ENCODE data around the gene MYLK. TPM values are rescaled to one million over a fixed set of nuclear protein-coding genes. Genes with fewer than 3 reads are reported as not detected.

The MYLK gene
- total and polyA plus RNA-seq, 8 donors, result 35.1 to 916 (median 340) TPM

- TF ChIP-seq, protein P1, sequence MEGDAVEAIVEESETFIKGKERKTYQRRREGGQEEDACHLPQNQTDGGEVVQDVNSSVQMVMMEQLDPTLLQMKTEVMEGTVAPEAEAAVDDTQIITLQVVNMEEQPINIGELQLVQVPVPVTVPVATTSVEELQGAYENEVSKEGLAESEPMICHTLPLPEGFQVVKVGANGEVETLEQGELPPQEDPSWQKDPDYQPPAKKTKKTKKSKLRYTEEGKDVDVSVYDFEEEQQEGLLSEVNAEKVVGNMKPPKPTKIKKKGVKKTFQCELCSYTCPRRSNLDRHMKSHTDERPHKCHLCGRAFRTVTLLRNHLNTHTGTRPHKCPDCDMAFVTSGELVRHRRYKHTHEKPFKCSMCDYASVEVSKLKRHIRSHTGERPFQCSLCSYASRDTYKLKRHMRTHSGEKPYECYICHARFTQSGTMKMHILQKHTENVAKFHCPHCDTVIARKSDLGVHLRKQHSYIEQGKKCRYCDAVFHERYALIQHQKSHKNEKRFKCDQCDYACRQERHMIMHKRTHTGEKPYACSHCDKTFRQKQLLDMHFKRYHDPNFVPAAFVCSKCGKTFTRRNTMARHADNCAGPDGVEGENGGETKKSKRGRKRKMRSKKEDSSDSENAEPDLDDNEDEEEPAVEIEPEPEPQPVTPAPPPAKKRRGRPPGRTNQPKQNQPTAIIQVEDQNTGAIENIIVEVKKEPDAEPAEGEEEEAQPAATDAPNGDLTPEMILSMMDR (IDR thresholded peaks at IDR 0.05), result no peak
- TF ChIP-seq POLR2A (IDR thresholded peaks at IDR 0.05) (no peak), EP300 (IDR thresholded peaks at IDR 0.05) (no peak), POLR2AphosphoS5 (IDR thresholded peaks at IDR 0.05) (no peak)
- DNase-seq, result no peak
- H3K27me3 ChIP-seq, result peaks cover 0 to 4% (median 0%) of the 10 kb centered on the region in 3 donors
- H3K27ac ChIP-seq, result no peak overlapping the region
- 92 to 97% (median 95%) methylated on average over 4 of the region's 4 CpGs for WGBS, 5 donors
- no peaks in the 10 kb centered on the region for H3K36me3 ChIP-seq
- no peaks in the 10 kb centered on the region for H3K4me1 ChIP-seq
- no peak overlapping the region for H3K4me3 ChIP-seq
- no peaks in the 10 kb centered on the region for H3K9me3 ChIP-seq
- intact Hi-C loops (cut with DNase I; ENCODE audit: low total_unique reads), result no loop called here
Measured at GRCh38 chr3:123733341-123733740, 150.8 kb downstream of the MYLK start.

DNA sequence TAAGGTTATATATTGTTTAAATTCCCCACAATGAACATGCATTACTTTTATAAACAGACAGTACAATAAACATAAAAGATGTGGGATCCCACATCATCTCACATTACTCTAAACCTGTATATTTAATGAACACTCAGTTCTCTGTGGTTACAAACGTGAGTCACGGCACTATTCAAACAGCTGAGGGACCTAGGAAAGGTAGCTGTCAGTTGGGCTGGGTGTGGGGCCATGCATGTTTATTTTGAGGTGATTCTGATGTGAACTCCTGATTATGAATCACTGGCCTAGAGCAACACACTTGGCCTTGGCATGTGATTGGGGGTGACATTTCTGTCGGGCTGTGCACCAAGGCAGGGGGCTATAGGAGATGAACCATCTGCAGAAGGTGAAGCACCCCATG, 151.7 kb downstream of the MYLK start:
- Histone ChIP-seq H3K27ac (no peak overlapping the region), H3K4me3 (no peak overlapping the region), H3K27me3 (peaks cover 0 to 7% (median 0%) of the 10 kb centered on the region in 3 donors), H3K4me1 (no peaks in the 10 kb centered on the region), H3K36me3 (no peaks in the 10 kb centered on the region), H3K9me3 (no peaks in the 10 kb centered on the region)
- intact Hi-C loops (cut with DNase I; ENCODE audit: low total_unique reads), result no loop called here
- no peak for TF ChIP-seq POLR2AphosphoS5 (IDR thresholded peaks at IDR 0.05)
- TF ChIP-seq, protein P1 (IDR thresholded peaks at IDR 0.05), result no peak
- no peak for TF ChIP-seq POLR2A (IDR thresholded peaks at IDR 0.05)
- no peak for TF ChIP-seq EP300 (IDR thresholded peaks at IDR 0.05)
- WGBS, 5 donors, result 47 to 69% (median 63%) methylated on average over 3 of the region's 3 CpGs
- no peak for DNase-seq

DNA sequence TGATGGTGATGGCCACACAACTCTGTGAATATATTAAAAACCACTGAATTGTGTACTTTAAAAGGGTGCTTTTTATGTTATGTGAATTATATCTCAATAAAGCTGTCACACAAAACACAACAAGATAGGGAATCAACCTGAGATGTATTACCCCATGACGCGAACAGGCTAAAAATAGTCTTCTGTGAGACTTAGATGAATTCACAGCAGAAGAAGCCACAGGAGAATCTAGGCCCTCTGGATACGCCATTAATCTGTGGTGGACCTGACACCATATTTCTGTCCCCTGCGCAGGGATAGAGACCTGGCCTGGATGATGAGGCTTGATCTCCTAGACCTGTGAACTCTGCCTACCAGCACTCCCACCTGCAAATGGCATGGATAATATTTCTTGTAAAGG, 153.3 kb downstream of the MYLK start:
- DNase-seq, result no peak
- H3K36me3 ChIP-seq, result no peaks in the 10 kb centered on the region
- no peak overlapping the region for H3K27ac ChIP-seq
- H3K4me3 ChIP-seq, result no peak overlapping the region
- WGBS, 5 donors, result 89 to 94% (median 90%) methylated on average over 4 of the region's 4 CpGs
- H3K4me1 ChIP-seq, result no peaks in the 10 kb centered on the region
- no peaks in the 10 kb centered on the region for H3K9me3 ChIP-seq
- intact Hi-C loops (cut with DNase I; ENCODE audit: low total_unique reads), result no loop called here
- TF ChIP-seq POLR2AphosphoS5 (IDR thresholded peaks at IDR 0.05), result no peak
- TF ChIP-seq, protein P1 (IDR thresholded peaks at IDR 0.05), result no peak
- peaks cover 0 to 7% (median 0%) of the 10 kb centered on the region in 3 donors for H3K27me3 ChIP-seq

DNA sequence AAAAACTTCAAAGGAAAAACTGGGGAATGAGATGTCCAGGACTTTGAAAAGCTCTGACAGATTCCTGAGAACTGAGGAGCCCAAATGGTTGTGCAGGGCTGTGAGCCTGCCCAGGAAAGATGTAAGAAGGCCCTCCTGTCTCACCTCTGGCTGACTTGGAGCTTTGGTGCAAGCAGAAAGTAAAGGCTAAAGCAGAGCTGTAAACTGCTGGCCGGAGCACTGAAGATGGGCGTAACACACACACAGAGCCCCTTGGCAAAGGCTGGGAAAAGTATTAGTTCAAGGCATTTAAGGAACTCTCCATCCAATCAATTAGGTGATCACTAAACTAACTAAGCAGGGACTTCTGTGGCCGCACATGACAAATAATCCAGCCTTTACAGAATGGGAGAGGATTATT, 155.1 kb downstream of the MYLK start:
- H3K4me1 ChIP-seq, result peaks cover 0 to under 1% (median 0%) of the 10 kb centered on the region in 4 donors
- DNase-seq, result no peak
- H3K36me3 ChIP-seq, result no peaks in the 10 kb centered on the region
- 94 to 99% (median 96%) methylated on average over 3 of the region's 3 CpGs for WGBS, 5 donors
- H3K27me3 ChIP-seq, result peaks cover 0 to 7% (median 0%) of the 10 kb centered on the region in 3 donors
- H3K9me3 ChIP-seq, result no peaks in the 10 kb centered on the region
- no peak overlapping the region for H3K27ac ChIP-seq
- TF ChIP-seq POLR2AphosphoS5 (IDR thresholded peaks at IDR 0.05), result no peak
- TF ChIP-seq POLR2A (IDR thresholded peaks at IDR 0.05), result no peak
- TF ChIP-seq EP300 (IDR thresholded peaks at IDR 0.05), result no peak
- intact Hi-C loops (cut with DNase I; ENCODE audit: low total_unique reads), result no loop called here
- no peak overlapping the region for H3K4me3 ChIP-seq

GRCh38 chr3:123728014-123728413, 156.1 kb downstream of the MYLK start:
- TF ChIP-seq, protein P1 (IDR thresholded peaks at IDR 0.05), result no peak
- TF ChIP-seq POLR2AphosphoS5 (IDR thresholded peaks at IDR 0.05) (no peak), POLR2A (IDR thresholded peaks at IDR 0.05) (no peak), EP300 (IDR thresholded peaks at IDR 0.05) (no peak)
- H3K36me3 ChIP-seq, result no peaks in the 10 kb centered on the region
- no peak overlapping the region for H3K27ac ChIP-seq
- no peak overlapping the region for H3K4me3 ChIP-seq
- H3K4me1 ChIP-seq, result peaks cover 0 to 10% (median 9%) of the 10 kb centered on the region in 4 donors
- no peak for DNase-seq
- intact Hi-C loops (cut with DNase I; ENCODE audit: low total_unique reads), result no loop called here
- H3K27me3 ChIP-seq, result peaks cover 0 to 7% (median 0%) of the 10 kb centered on the region in 3 donors
- no peaks in the 10 kb centered on the region for H3K9me3 ChIP-seq
- WGBS, 5 donors, result 64 to 80% (median 73%) methylated on average over 2 of the region's 2 CpGs

Data from stomach (tissue), 9 donors.